SKM-1 treated with dmso at 0.1 percent for 144 hours (cell line): Measurements from ENCODE around the gene FBN1.

ENCODE experiments used
- DNase-seq: peaks from one replicate; lab custom pipeline; 2025; ENCODE audit not compliant: unreplicated experiment; lab: John Stamatoyannopoulos, UW

FBN1 gene

DNA sequence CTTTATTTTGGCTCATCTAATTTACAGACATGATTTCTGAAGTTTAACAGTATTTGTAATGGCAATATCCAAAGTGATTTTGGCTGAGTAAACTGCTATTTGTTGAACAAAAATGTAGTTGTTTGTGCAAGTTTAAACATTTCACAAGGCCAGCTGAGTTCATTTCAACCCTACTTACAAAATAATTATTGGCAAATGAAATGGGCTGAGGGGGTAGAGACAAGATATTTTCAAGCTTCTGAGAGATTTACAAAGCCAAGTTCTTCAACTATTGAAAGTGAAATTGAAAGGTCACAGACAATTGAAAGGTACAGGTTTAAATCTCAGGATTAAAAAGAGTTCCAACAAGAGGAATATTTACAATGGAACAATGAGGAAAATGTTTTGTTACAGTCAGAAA lies 237.2 kb downstream of the FBN1 start:
- no peak for DNase-seq

DNA sequence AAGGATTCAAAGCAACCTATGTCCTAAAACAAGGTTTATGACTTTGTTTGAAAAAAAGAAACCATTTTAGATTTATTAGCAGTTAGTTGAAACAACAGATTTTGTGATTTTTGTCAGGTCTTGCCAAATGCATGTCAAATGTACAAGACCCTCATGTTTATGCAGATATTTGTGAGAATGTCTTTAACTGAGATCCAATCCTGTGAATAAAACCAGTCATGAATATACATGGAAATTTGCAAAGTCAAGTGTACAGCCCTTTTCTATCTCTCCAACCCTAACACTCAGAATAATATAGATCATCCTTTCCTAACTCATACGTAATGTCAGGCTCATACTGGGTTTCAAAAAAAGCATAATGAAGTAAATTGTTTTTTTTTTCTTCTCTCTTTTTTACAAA lies 237.9 kb downstream of the FBN1 start:
- DNase-seq, result no peak

DNA sequence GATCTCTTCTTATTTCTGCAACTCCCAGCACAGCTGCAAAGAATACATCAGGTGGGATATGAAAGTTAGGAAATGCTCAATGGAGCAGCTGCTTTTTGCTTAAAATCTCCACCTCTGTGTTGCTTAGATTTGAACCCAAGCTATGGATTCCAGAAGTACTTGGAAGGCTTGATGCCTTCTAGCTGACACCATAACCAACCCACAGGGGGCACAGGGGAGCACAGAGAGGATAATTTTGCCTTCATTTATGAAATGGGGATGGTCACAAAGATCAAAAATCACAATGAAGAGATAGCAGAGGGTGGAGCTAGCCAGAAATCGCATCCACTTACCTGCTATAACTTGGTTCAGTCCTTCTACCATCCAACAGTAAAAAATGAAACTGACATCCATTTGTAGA lies 238.6 kb downstream of the FBN1 start:
- DNase-seq, result no peak

DNA sequence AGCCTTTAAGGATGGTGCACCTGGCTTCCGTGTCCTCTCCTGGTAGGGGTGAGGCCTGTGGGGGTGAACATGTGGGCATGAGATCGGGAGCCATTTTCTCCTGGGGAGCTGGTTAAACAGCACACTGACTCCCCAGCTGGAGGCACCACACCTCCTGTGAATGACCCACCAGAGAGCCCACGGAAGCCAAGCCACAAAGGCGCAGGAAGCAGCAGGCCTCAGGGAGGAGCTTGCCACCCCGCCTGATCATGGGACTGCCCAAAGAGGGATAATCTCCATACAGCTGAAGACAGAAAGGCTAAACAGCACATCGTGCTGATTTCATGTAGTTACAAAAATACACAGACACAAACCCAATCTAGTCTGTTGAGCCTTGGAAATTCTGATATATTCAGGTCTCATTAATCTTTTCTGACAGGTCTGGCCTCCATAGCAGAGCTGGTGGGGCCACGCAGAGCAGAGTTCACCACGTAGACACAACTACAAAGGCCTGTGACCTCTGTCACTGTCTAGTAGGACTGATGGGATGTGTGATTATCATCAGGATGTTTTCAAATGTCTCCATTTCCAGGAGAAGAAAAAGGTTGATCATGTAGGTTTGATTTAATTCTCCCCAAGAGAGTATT lies 239.1 kb downstream of the FBN1 start:
- DNase-seq, result no peak

DNA sequence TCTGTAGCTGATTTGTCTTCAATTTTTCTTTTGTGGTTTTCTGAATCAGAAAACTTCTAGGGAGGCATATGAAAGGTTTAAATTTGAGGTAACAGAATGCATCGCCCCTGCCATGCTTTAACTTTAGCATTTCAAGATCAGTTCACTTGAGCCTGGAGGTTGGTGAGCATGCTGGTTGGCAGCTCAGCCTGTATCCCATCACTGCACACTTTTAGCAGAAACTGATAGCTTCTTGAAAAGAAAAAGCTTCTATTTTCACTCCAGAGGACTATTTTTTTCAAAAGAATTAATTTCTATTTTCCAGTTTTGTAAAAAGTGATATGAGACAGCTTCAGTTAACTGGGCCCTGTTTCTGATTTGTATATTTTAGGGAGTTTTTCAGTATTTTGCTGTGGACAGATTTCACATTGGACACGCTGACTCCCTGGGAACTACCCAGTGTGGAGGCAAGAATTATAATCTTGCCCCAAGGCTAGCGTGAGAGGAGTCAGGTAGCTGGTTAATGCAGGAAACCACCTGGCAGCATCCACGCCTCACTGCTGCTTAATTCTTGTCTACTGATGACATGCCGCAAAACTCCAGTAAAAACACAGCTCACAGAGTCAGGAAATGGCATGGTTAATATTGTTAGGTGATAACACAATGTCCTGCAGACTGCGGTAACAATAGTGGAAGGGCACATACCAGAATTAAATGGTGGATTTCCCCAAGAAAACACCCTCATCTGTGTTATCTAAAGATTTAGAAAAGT lies 242.9 kb downstream of the FBN1 start:
- DNase-seq, result no peak

DNA sequence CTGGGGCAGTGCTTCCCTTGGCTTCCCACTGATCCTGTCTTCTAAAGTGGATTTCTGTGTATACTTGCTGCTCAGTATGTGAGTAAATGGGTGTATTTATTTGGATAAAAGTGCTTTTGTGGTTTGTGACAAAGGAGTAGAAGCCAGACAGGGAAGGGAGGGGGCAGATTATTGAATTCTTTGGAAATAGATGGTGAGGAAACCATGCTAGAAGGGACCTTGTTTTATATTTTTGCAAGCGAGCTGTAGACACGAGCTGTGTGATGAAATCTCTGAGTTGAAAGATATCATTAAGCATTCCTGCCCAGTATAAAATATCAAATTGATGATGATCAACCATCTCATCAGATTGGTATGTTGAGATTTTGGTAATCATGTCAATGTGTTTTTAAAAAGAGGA lies 245.4 kb downstream of the FBN1 start:
- DNase-seq, result no peak

DNA sequence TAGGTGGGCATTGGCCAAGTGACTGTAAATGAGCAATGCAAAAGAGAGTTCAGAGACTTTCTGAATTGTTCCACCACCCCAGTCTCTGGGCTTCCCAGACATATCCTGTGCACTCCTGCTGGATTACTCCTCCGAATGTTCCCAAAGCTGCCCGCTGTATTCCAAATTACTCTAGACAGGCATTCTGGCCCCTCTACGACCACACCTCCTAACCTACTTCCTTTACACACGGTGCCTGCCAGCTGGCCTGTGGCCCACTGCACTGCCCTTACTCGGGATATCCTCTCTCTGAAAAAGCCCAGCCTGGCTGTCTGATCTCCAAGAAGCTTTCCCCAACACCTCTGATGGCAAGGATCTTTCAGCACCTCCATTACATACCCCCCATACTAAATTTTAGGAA lies 247.7 kb downstream of the FBN1 start:
- DNase-seq, result no peak

DNA sequence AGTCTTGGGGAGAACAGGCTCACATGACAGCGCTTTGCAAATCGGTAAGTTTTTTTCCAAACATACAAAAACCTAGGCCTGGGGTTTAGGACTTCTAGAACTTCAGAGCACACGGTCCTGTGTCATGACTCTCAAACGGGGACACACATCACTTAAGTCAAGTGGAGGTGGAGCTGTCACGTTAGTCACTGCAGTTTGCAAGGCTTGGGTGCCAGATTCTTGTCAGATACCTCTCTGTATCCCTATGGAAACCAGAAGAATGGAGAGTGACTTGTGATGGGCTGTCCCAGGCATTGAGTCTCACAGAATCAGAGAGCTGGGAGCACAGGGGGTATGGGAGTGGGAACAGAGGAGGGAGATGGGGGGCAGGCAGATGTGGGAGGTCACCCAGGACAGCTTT lies 249.5 kb downstream of the FBN1 start:
- no peak for DNase-seq

DNA sequence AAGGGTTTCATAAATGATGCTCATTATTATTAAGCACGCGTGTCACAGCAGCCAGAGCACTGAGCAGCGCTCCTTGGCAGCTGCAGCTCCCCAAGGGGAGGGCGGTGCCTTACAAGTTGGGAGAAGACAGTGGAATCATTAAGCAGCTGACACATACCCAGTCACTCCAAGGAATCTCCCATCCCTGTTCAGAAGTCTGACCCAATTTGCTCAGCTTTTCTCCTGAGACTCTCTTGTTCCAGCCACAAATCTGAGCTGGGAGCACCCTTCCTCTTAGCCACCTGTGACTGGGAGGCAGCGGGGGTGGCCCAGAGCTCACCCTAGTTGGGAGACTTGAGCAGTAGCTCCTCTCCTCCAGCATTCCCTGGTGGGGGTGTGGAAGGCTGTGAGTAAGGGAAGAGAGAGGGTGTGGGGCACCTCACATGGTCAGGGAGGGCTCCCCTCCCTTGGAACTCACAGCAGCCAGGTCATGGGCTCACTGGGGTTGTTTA lies 249.9 kb downstream of the FBN1 start:
- DNase-seq, result no peak

DNA sequence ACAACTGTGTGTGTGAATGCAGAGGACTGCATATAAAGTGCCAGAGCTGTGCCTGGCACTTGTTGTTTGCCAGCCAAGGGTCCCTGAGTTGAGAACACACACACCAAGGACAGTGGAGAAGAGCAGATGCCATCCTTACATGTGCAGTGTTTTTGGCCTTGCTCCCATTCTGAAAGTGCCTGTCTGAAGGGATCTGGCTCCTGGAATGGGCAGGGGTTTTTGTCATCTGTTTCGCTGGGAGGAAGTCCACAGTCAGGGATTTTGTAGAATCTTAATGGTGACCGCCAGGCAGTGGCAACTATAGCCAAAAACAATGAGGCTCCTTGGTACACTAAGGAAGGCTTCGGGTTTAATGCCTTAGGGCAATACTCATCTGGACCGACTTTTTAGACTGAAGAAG lies 250.5 kb downstream of the FBN1 start:
- no peak for DNase-seq

DNA sequence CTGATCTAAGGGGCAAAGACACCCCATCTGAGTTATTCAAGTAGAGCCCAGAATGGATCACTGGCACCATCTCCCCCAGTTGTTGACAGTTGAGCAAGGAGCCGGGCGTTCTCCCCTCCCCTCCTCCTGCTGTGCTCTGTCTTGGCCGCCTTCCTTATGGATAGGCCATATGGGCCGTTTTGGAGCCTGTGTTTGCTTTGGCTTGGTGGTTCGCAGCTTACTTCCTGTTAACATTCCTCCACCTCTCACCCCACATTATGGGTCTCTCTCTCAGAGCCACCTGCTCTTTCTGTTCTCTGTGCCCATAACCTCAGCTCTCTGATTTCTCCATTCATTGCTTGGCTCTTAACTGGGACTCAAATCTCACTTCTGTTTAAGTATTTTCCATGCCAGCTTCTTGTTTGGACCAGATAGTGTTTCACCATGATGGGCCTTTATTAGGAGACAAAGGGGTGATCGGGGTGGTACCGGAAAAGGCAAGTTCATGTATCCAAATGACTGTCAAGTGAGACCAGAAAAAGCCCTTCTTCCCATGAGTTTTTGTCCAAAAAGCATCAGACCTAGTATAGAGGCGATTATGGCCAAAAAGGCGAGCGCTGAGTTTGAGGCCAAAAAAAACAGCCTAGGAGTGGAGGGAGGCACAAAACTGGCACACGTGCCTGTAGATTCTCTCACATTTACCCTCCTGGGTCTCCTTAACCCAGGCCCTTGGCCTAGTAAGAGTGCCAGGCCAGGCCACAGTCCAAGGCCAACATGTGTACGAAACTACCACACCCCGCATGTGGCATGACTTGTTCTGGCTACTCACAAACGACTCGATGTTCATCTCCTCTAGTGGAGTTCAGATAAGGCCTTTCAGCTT lies 251.6 kb downstream of the FBN1 start:
- no peak for DNase-seq

DNA sequence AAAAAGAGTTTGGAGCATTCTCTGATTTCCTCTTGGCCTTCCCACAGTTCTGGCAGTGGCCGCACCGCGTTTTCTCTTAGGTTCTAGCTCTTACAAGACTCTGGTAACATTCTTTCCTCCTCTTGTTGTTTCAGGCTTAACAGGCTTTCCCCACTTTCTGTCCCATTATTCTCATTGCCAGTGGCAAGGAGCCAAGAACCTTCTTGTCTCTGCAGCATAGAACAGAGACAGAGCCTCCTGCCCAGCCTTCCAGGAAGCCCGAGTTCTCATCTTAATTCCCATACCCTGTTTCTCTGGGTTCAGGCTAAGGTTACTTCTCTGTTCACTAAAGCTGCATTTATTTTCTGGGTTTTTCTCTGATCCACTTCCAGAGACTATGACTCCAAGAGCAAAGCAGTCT lies 253.2 kb downstream of the FBN1 start:
- DNase-seq, result no peak

DNA sequence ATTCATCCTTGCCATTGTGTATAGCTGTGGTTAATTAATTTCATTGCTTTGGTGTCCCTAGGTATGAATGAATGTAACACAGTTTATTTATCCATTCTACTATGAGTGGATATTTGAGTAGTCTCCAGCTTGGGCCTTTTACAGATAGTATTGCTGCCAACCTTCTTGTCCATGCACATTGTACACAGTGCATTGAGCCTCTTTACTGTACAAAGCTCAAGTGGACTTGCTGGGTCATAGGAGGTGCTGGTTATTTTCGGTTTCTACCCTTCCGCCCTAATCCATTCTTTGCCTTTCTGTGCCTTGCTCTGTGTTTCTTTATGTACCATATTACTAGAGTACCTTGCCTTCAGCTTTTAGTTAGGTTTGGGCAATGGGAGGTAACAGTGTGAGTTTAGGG lies 253.6 kb downstream of the FBN1 start:
- no peak for DNase-seq

DNA sequence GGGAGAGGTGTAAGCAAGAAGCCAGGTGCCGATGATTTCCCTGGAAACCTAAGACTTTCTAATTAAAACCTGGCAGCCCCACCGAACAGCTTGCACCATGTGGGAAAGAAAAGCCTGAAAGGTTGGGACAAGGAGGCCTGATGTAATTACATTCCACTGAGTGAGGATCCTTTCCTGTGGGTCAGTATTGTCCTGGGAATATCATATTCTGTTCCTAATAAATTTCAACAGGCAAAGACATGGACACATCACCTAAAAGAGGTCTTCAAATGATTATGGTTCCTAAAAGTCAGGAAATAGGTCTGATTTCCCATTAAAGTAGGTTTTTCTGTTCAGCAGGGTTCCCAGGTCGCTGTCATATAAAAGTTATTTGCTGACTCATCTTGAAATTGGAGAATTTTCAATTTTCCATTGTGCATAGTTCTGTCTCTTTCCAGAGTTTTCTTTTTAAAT lies 255.8 kb downstream of the FBN1 start:
- DNase-seq, result no peak

DNA sequence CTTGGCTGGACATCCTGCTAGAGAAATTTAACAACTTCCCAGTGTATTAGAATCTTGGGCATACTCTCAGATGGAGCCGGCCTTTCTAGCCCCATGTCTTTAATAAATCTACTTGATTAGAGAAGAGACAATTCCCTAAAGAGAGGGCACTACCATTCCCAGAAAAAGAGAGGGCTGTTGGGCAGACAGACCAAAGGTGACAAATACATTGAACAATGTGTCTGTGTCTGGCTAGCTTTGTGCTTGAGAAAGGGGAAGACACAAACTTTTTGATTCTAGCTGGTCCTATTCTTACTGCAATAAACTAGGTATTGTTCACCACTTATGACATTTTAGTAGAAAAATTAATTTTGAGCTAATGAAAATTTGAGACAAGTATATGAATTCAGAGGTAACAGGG lies 256.6 kb downstream of the FBN1 start:
- no peak for DNase-seq

DNA sequence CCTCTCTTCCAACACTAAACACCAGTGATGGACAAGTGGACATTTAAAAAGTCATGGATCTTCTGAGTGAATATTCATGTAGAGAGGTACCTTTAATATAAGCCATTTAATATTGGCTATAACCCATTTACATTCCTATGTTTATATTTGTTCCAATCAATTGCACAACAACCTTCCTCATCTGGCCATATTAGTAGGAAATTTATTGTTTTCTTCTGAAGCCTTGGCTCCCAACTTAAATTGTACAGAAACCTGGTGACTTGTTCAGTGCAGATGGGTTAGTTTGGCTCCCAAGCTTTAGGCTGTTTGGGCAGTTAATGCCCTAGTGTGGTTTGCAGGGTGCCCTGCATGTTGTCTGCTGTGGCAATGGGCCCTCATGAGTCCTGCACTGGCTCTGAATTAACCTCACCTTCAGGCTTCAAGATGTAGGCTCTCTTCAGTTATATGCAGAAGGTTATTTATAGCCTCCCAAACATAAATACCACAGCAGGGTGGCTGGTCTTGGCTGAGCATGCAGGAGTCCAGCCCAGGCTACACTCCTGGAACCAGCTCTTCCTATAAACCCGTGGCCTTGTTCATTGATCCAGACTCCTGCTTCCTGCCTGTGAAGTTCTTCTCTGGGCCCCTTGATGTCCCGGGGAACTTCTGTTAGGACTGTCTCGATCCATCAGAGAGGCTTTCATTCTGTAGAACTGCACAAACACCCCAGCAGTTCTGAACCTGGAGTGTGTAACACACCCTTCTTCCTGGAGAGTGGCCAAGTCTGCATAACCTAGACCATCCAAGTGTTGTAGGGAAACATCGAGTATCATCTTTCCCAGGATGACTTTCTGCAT lies 257.3 kb downstream of the FBN1 start:
- no peak for DNase-seq

DNA sequence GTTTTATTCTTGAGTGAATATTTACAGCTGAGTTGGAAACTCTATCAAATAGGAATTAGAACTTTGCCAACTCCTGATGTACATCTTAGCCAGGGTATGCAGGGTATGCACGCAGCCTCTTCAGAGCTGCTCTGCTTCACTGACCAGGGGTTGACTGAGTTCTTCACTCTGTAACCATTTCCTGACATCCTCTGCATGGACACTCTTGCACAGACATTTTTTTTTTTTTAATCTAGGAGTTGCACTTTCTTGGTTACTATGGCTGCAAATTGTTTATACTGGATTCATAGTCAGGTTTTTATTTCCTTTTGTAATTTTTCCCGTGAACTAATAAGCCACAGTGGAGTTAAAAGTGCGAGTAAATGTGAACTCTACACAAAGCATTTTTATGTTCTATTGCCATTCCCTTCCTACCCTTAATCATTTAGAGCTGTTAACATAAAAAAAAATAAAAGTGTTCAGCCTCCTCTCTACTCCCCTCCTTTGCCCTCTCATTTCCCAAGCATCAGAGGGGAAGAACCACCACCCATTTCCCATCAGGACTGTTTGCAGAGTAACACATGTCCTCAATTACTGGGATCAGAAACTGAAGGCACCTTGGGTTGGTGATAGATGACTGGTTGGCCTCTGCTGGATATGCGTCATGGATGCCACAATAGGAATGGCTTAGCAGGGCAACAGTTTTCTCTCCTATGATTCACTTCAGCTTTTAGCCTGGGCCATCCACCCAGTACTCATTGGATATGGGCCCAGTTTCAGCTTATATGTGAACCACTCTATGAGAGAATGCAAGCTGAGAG lies 260.3 kb downstream of the FBN1 start:
- no peak for DNase-seq

DNA sequence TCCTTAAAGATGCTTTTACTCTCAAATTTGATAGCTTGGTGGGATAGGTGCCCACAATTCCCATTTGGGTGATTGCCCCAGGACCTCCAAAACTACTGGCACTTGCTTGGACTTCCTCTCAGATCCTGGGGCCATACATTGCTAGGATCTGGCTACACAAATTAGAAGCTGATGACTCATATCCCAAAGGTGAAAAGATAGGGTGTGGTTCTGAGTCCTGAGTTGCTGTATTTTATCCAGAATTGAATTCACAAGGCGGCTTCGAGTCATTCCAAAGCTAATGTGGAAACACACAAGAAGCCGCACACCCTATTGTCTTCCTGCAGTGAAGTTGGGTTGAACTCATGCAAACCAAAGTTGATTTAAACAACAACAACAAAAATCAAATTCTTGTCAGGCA lies 260.9 kb downstream of the FBN1 start:
- no peak for DNase-seq

DNA sequence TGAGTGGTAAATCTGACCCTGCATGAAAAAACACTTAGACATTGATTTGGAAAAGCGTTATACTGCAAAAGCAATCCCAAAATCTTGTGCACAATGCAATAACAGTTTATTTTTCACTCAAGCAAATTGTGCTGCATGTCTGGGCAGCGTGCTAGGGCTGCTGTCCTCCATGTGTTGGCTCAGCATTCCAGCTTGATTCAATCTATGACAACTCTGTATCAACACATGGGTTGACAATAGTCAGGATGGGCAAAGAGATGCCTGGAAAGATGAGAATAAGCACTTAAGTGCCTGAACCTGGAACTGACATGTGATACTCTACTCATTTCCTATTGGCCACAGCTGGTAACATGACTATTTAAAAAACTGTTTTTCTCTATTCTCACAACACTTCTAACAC lies 262.5 kb downstream of the FBN1 start:
- no peak for DNase-seq

DNA sequence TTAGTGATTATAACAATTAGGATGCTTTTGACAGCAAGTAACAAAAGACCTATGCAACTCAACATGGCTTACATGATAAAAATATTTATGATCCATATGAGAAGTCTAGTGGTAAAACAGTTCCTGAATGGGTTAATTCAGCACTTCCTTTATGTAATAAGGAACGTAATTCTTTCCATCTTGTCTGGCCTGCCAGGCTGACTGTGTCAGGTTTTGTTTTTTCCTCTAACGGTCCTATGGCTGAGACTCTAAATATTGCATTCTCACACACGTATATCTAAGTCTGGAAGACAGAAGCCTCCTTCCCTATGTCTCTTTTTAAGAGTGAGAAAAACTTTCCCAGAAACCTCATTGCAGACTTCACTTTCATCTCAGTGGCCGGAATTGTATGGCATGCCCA lies 263.6 kb downstream of the FBN1 start:
- DNase-seq, result no peak
